Esophagus (tissue), 2 donors: ENCODE data around the gene PLEK. TPM values are rescaled to one million over a fixed set of nuclear protein-coding genes. Genes with fewer than 3 reads are reported as not detected.

Experiments used
- H3K27ac ChIP-seq, 2 donors: one replicate each; pipeline ENCODE4 v1.5.1; 2013; ENCODE audit warnings: low read depth in 2 of 2, mild to moderate bottlenecking in 2 of 2, inconsistent platforms in 1 of 2, low read length in 1 of 2, moderate library complexity in 1 of 2
- H3K27me3 ChIP-seq, 2 donors: one replicate each; pipeline ENCODE4 v1.6.1; 2013; ENCODE audit warnings: low read length in 2 of 2, control low read depth in 1 of 2, mild to moderate bottlenecking in 1 of 2; ENCODE audit not compliant: insufficient read depth in 2 of 2, control insufficient read depth in 1 of 2
- H3K36me3 ChIP-seq, 2 donors: one replicate each; pipeline ENCODE4 v1.6.1; 2013; ENCODE audit warnings: low read length in 1 of 2; ENCODE audit not compliant: control insufficient read depth in 2 of 2, insufficient read depth in 2 of 2
- H3K4me1 ChIP-seq, 2 donors: one replicate each; pipeline ENCODE4 v1.6.1; 2013; ENCODE audit warnings: low read length in 1 of 2; ENCODE audit not compliant: control insufficient read depth in 2 of 2, insufficient read depth in 2 of 2
- H3K4me3 ChIP-seq, 2 donors: one replicate each; pipeline ENCODE4 v1.5.1; 2013; ENCODE audit warnings: low read length in 2 of 2, mild to moderate bottlenecking in 2 of 2, low read depth in 1 of 2, moderate library complexity in 1 of 2
- H3K9me3 ChIP-seq, 2 donors: one replicate each; pipeline ENCODE4 v1.6.1; 2013; ENCODE audit warnings: mild to moderate bottlenecking in 2 of 2, low read depth in 1 of 2, low read length in 1 of 2, moderate library complexity in 1 of 2; ENCODE audit not compliant: control insufficient read depth in 2 of 2, insufficient read depth in 1 of 2
- WGBS, 2 donors: extraction: QIAGEN DNeasy Blood & Tissue Kit; methylation state at CpG; one replicate each; pipeline ENCODE4 v1.1.7; 2013; 5-methylcytosine and 5-hydroxymethylcytosine counted together
- polyA plus RNA-seq, 2 donors: library from polyadenylated mRNA; stranded (reverse); fragments of 200-250 nt; gene quantifications; one replicate each; pipeline ENCODE4 v1.2.3, GENCODE V29; 2013
- donor health status: healthy with polysubstance abuse.
- donor health status: Bipolar disorder and iron deficiency.

Gene PLEK
- polyA plus RNA-seq, 2 donors = 1.2 to 1.4 TPM

- Histone ChIP-seq H3K4me3 (no peak overlapping the region), H3K4me1 (peaks cover 0 to 13% of the 10 kb centered on the region in 2 donors), H3K36me3 (no peaks in the 10 kb centered on the region), H3K27ac (no peak overlapping the region), H3K9me3 (no peaks in the 10 kb centered on the region), H3K27me3 (no peaks in the 10 kb centered on the region)
- whole genome bisulfite sequencing, 2 donors = 81% methylated on average over 7 of the region's 7 CpGs
Measured at GRCh38 chr2:68429311-68429826, 64.3 kb downstream of the PLEK start.

GRCh38 chr2:68431316-68431972 lies 66.4 kb downstream of the PLEK start:
- H3K27me3 ChIP-seq = no peaks in the 10 kb centered on the region
- H3K27ac ChIP-seq = no peak overlapping the region
- no peaks in the 10 kb centered on the region for H3K36me3 ChIP-seq
- no peak overlapping the region for H3K4me3 ChIP-seq
- WGBS, 2 donors = 63 to 74% methylated on average over 8 of the region's 8 CpGs
- H3K4me1 ChIP-seq = peaks cover 3 to 11% of the 10 kb centered on the region in 2 donors
- no peaks in the 10 kb centered on the region for H3K9me3 ChIP-seq

- 60 to 69% methylated on average over 14 of the region's 14 CpGs for WGBS, 2 donors
Measured at GRCh38 chr2:68432696-68433658, 67.9 kb downstream of the PLEK start.

GRCh38 chr2:68434981-68435380 lies 69.9 kb downstream of the PLEK start:
- H3K27ac ChIP-seq = no peak overlapping the region
- H3K36me3 ChIP-seq = no peaks in the 10 kb centered on the region
- H3K27me3 ChIP-seq = no peaks in the 10 kb centered on the region
- no peaks in the 10 kb centered on the region for H3K9me3 ChIP-seq
- peaks cover 3 to 11% of the 10 kb centered on the region in 2 donors for H3K4me1 ChIP-seq
- no peak overlapping the region for H3K4me3 ChIP-seq

More at GRCh38 chr2:68432696-68433658, 67.9 kb downstream of the PLEK start:
- peaks cover 3 to 11% of the 10 kb centered on the region in 2 donors for H3K4me1 ChIP-seq
- no peak overlapping the region for H3K4me3 ChIP-seq
- no peaks in the 10 kb centered on the region for H3K36me3 ChIP-seq
- no peaks in the 10 kb centered on the region for H3K27me3 ChIP-seq
- peak overlapping the region in 1 of 2 donors; percentile 24 for H3K27ac ChIP-seq
- H3K9me3 ChIP-seq = no peaks in the 10 kb centered on the region

- no peak overlapping the region for H3K27ac ChIP-seq
- H3K4me1 ChIP-seq = peaks cover 3 to 11% of the 10 kb centered on the region in 2 donors
- H3K4me3 ChIP-seq = no peak overlapping the region
- H3K9me3 ChIP-seq = no peaks in the 10 kb centered on the region
- no peaks in the 10 kb centered on the region for H3K36me3 ChIP-seq
- no peaks in the 10 kb centered on the region for H3K27me3 ChIP-seq
Measured at GRCh38 chr2:68435615-68436014, 70.5 kb downstream of the PLEK start.

- WGBS, 2 donors = 57 to 58% methylated on average over 4 of the region's 4 CpGs
Measured at GRCh38 chr2:68436270-68436669, 71.2 kb downstream of the PLEK start.

GRCh38 chr2:68438455-68439303 lies 73.6 kb downstream of the PLEK start:
- Histone ChIP-seq H3K27ac (no peak overlapping the region), H3K36me3 (no peaks in the 10 kb centered on the region), H3K4me3 (no peak overlapping the region), H3K27me3 (no peaks in the 10 kb centered on the region), H3K4me1 (peaks cover under 1 to 3% of the 10 kb centered on the region in 2 donors), H3K9me3 (no peaks in the 10 kb centered on the region)
- WGBS, 2 donors = 78 to 79% methylated on average over 7 of the region's 7 CpGs

More at GRCh38 chr2:68436270-68436669, 71.2 kb downstream of the PLEK start:
- Histone ChIP-seq H3K27me3 (no peaks in the 10 kb centered on the region), H3K36me3 (no peaks in the 10 kb centered on the region), H3K27ac (peak overlapping the region in 1 of 2 donors; percentile 41), H3K9me3 (no peaks in the 10 kb centered on the region), H3K4me3 (no peak overlapping the region), H3K4me1 (peaks cover 3 to 11% of the 10 kb centered on the region in 2 donors)

GRCh38 chr2:68441179-68441993 lies 76.3 kb downstream of the PLEK start:
- H3K9me3 ChIP-seq = no peaks in the 10 kb centered on the region
- H3K4me3 ChIP-seq = no peak overlapping the region
- no peaks in the 10 kb centered on the region for H3K36me3 ChIP-seq
- no peaks in the 10 kb centered on the region for H3K27me3 ChIP-seq
- no peaks in the 10 kb centered on the region for H3K4me1 ChIP-seq
- WGBS, 2 donors = 34 to 38% methylated on average over 6 of the region's 6 CpGs
- H3K27ac ChIP-seq = peak overlapping the region in 1 of 2 donors; percentile 15
